Smooth muscle cell (in vitro differentiated cells): Measurements from ENCODE around the gene DRD1. TPM values are rescaled to one million over a fixed set of nuclear protein-coding genes. Genes with fewer than 3 reads are reported as not detected.
A peak's percentile ranks its signal among the peaks of the same experiment; 100 is the strongest.

Experiments used
- DNase-seq: peaks from one replicate; lab custom pipeline; 2025; ENCODE audit not compliant: unreplicated experiment; lab: John Stamatoyannopoulos, UW
- H2AFZ ChIP-seq: fragments of 200-600 bp; sonication (generic); 2 replicates; pipeline ENCODE4 v1.6.0; 2016; ENCODE audit warnings: antibody characterized with exemption, low read depth, mild to moderate bottlenecking
- H3F3A ChIP-seq: fragments of 200-600 bp; sonication (generic); 2 replicates; pipeline ENCODE4 v1.6.0; 2017; ENCODE audit warnings: antibody characterized with exemption, low read depth
- H3K27ac ChIP-seq: fragments of 200-600 bp; sonication (generic); 2 replicates; pipeline ENCODE4 v1.5.1; 2016; ENCODE audit warnings: low read depth, mild to moderate bottlenecking
- H3K27me3 ChIP-seq: fragments of 200-600 bp; sonication (generic); 2 replicates; pipeline ENCODE4 v1.6.1; 2016; ENCODE audit warnings: low read depth, mild to moderate bottlenecking
- H3K36me3 ChIP-seq: fragments of 200-600 bp; sonication (generic); 2 replicates; pipeline ENCODE4 v1.5.1; 2016; ENCODE audit warnings: low read depth
- H3K4me1 ChIP-seq: fragments of 200-600 bp; sonication (generic); 2 replicates; pipeline ENCODE4 v1.5.1; 2016; ENCODE audit warnings: low read depth
- H3K4me2 ChIP-seq: fragments of 200-600 bp; sonication (generic); 2 replicates; pipeline ENCODE4 v1.6.0; 2016; ENCODE audit warnings: mild to moderate bottlenecking
- H3K4me3 ChIP-seq: fragments of 200-600 bp; sonication (generic); 2 replicates; pipeline ENCODE4 v1.5.1; 2016; ENCODE audit warnings: mild to moderate bottlenecking
- H3K79me2 ChIP-seq: fragments of 200-600 bp; sonication (generic); 2 replicates; pipeline ENCODE4 v1.6.0; 2016; ENCODE audit warnings: low read depth, mild to moderate bottlenecking
- H3K9ac ChIP-seq: fragments of 200-600 bp; sonication (generic); 2 replicates; pipeline ENCODE4 v1.6.0; 2016; ENCODE audit warnings: low read depth
- H3K9me3 ChIP-seq: fragments of 200-600 bp; sonication (generic); replicated peaks from 2 replicates; pipeline ENCODE4 v1.5.1; 2016; ENCODE audit warnings: low read depth
- H4K20me1 ChIP-seq: fragments of 200-600 bp; sonication (generic); 2 replicates; pipeline ENCODE4 v1.6.0; 2016; ENCODE audit warnings: low read depth
- CTCF ChIP-seq: fragments of 200-600 bp; sonication (generic); IDR thresholded peaks from 2 replicates; pipeline ENCODE4 v1.5.1; 2017; ENCODE audit warnings: borderline replicate concordance, mild to moderate bottlenecking, antibody characterized with exemption; ENCODE audit not compliant: insufficient read depth, poor library complexity, severe bottlenecking
- WGBS: methylation state at CpG from one replicate; pipeline ENCODE4 v1.1.7; 2016; ENCODE audit warnings: low lambda C conversion rate; 5-methylcytosine and 5-hydroxymethylcytosine counted together
- polyA plus RNA-seq: library from polyadenylated mRNA; unstranded; fragments of >200 nt; fragmentation: Nextera tagmentation; extraction: Ambion mirVana; gene quantifications from 2 replicates; pipeline ENCODE4 v1.2.1, GENCODE V29; 2016
- total RNA-seq: library from RNA; depleted of rRNA; stranded (reverse); fragments of >200 nt; gene quantifications from 2 replicates; pipeline ENCODE4 v1.2.3, GENCODE V29; 2014

The DRD1 gene
- total RNA-seq: 0.67 and 1.3 TPM in 2 replicates
- 0.32 and 0.93 TPM in 2 replicates for polyA plus RNA-seq

GRCh38 chr5:175444060-175444904, at the start of gene DRD1:
TSS of gene DRD1 (minus strand) at chr5:175444182. CDS start at chr5:175443099, 1,083 bp downstream.
- peaks cover 56% of the 10 kb centered on the region for H3K27me3 ChIP-seq
- no peak within 1 kb of the TSS for H3K9ac ChIP-seq
- peak; percentile 93 for TF ChIP-seq CTCF
- H3K9me3 ChIP-seq: no peaks in the 10 kb centered on the region
- peak within 1 kb of the TSS; percentile 55 for H3K4me3 ChIP-seq
- 1% methylated on average over 85 of the region's 91 CpGs for WGBS
- H3K4me1 ChIP-seq: peaks cover 16% of the 10 kb centered on the region
- no peaks in the 10 kb centered on the region for H3K36me3 ChIP-seq
- no peaks in the 10 kb centered on the region for H4K20me1 ChIP-seq
- H3F3A ChIP-seq: no peaks in the 10 kb centered on the region
- no peak within 1 kb of the TSS for H3K27ac ChIP-seq
- DNase-seq: peak; percentile 48
- H3K79me2 ChIP-seq: no peaks in the 10 kb centered on the region
- peak within 1 kb of the TSS; percentile 90 for H3K4me2 ChIP-seq
- peak within 1 kb of the TSS; percentile 85 for H2AFZ ChIP-seq

- WGBS: 35% methylated on average over 8 of the region's 8 CpGs
- H3K4me3 ChIP-seq: no peak overlapping the region
- no peaks in the 10 kb centered on the region for H3K4me1 ChIP-seq
- H3K27ac ChIP-seq: peak overlapping the region; percentile 75
- no peak overlapping the region for H3K4me2 ChIP-seq
- H3K9me3 ChIP-seq: no peaks in the 10 kb centered on the region
- H3K79me2 ChIP-seq: peaks cover 55% of the 10 kb centered on the region
- no peaks in the 10 kb centered on the region for H3K27me3 ChIP-seq
- TF ChIP-seq CTCF: no peak
- H3K9ac ChIP-seq: no peak overlapping the region
- DNase-seq: no peak
- no peaks in the 10 kb centered on the region for H3K36me3 ChIP-seq
- peaks cover 95% of the 10 kb centered on the region for H4K20me1 ChIP-seq
- H2AFZ ChIP-seq: no peak overlapping the region
- H3F3A ChIP-seq: no peaks in the 10 kb centered on the region
These were observed 49.7 kb upstream of the DRD1 start for GRCh38 chr5:175493726-175494125.

GRCh38 chr5:175493260-175493659, 49.3 kb upstream of the DRD1 start:
- 67% methylated on average over 7 of the region's 7 CpGs for WGBS
- no peak overlapping the region for H2AFZ ChIP-seq

More at GRCh38 chr5:175493260-175493659, 49.3 kb upstream of the DRD1 start:
- Histone ChIP-seq H3K4me2 (no peak overlapping the region), H3K79me2 (peaks cover 57% of the 10 kb centered on the region), H4K20me1 (peaks cover 96% of the 10 kb centered on the region), H3K9ac (no peak overlapping the region), H3F3A (no peaks in the 10 kb centered on the region), H3K27ac (peak overlapping the region; percentile 75), H3K4me1 (no peaks in the 10 kb centered on the region), H3K36me3 (no peaks in the 10 kb centered on the region), H3K9me3 (no peaks in the 10 kb centered on the region), H3K27me3 (no peaks in the 10 kb centered on the region), H3K4me3 (no peak overlapping the region)
- DNase-seq: no peak
- TF ChIP-seq CTCF: no peak
